Measurements from ENCODE around the gene TENT5C.
"Not testable (repeated sequence)": the region's sequence is repeated elsewhere in the genome, so short reads cannot be mapped to it uniquely, and the experiment has no call there.

The TENT5C gene

DNA sequence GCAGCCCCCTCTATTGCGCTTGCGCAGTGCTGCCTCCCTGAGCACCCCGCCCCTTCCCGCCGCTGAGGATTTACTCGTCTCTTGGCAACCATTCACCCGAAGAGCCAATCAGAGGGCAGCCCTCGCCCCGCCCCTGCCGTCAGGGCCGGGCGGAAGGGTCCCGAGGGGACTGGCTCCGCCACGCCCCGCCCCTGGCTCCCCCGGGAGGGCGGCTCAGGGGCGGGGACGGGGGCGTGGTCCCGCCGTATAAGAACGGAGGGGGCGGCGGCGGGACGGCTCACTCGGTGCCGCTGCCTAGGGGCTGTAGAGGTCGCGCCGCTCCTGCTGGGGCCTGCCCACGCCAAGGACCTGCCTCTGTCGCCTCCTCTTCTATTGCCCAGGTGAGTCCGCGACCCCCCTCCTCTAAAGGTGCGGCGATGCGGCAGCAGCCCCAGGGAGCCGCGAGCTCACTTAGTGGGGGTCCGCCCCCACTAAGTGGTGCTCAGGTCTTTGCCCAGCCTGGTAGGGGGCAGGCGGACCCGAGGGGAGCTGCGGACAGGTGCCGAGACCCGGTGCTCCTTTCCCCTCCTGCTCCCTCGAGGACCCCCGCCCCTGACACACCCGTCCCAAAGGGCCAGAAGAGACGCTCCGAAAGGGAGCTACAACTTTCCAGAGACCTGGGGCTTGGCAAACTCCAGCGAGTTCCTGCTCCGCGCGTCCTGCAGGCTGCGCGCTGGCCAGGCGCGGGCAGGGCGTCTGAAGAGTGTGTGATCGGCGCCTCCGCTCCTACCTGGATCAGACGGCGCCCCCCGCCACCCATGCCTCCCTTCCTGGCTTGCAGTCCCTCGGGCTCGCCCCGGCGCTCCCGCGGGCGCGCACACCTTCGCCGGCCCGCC is at the start of gene TENT5C:
Gene TENT5C, plus strand, starts transcription at position 275 of the 875 bp plus-strand sequence. CDS start 16,821 bp downstream, outside the sequence.
- CTCF ChIA-PET, result interaction anchor here (0.8 to 1.7 kb wide), 4 partner anchors 30 to 152 kb away, joined by 3 to 7 read pairs (median 4); no protein-coding TSS in a partner anchor

DNA sequence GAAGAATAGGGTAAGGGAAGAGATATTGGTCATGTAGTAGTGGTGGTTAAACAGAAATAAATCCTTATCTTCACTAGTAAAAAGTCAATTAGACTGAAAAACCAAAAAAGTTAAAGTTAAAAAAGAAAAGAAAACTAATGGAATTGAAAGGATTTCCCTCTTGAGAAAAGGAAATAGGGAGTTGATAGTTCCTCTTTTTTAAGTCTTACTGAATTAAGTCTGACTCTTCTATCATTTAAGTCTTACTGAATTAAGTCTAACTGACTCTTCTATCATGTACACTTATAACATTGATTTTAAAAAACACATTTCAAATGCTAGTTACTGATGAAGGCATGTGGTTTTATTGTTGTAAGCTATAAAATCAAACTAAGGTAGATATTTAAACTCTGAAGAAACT is 49.5 kb upstream of the TENT5C start:
- ChIA-PET POLR2A (no interaction called here), CTCF (interaction anchor here (1.6 kb wide), 2 partner anchors 21 to 198 kb away, joined by 4 to 7 read pairs; no protein-coding TSS in a partner anchor)
- DNase-seq (ENCODE audit: low read depth, low spot score), result no peak
- no peak overlapping the region for H3K4me3 ChIP-seq (ENCODE audit: low read depth, low read length)
- TF ChIP-seq, protein P1, sequence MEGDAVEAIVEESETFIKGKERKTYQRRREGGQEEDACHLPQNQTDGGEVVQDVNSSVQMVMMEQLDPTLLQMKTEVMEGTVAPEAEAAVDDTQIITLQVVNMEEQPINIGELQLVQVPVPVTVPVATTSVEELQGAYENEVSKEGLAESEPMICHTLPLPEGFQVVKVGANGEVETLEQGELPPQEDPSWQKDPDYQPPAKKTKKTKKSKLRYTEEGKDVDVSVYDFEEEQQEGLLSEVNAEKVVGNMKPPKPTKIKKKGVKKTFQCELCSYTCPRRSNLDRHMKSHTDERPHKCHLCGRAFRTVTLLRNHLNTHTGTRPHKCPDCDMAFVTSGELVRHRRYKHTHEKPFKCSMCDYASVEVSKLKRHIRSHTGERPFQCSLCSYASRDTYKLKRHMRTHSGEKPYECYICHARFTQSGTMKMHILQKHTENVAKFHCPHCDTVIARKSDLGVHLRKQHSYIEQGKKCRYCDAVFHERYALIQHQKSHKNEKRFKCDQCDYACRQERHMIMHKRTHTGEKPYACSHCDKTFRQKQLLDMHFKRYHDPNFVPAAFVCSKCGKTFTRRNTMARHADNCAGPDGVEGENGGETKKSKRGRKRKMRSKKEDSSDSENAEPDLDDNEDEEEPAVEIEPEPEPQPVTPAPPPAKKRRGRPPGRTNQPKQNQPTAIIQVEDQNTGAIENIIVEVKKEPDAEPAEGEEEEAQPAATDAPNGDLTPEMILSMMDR (IDR thresholded peaks at IDR 0.05; ENCODE audit: insufficient read depth, low read length, missing control alignments), result no peak

More for the DNA sequence above, at the start of gene TENT5C:
- TF ChIP-seq, protein P1 (IDR thresholded peaks at IDR 0.05; ENCODE audit: insufficient read depth, low read length, missing control alignments), result peak; percentile 2
- H3K4me3 ChIP-seq (ENCODE audit: low read depth, low read length), result peak within 1 kb of the TSS; percentile 76
- POLR2A ChIA-PET, result interaction anchor here (0.6 kb wide), 1 partner anchor 153 kb away, joined by 3 read pairs; no protein-coding TSS in a partner anchor
- DNase-seq (ENCODE audit: low read depth, low spot score), result peak; percentile 67

DNA sequence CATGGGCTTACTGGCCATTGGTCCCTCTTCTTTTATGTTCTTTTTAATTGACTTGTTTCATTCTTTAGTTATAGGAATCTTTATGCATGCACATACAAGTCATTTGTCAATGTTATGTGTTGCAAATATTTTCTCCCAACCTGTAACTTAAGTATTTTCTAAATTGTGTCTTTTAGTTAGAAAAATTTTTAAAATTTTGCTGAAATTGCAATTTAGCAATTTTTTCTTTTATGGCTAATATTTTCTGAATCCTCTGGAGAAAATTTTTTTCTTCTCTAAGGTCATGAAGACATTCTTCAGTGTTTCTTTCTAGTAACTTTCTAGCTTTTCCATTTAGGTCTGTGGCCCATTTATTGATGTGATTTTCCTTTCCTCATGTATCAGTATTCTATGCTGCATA is 48.9 kb upstream of the TENT5C start:
- TF ChIP-seq, protein P1 (IDR thresholded peaks at IDR 0.05; ENCODE audit: insufficient read depth, low read length, missing control alignments), result no peak
- CTCF ChIA-PET, result interaction anchor here (0.9 to 1.6 kb wide), 4 partner anchors 22 to 339 kb away, joined by 3 to 7 read pairs (median 4); no protein-coding TSS in a partner anchor
- H3K4me3 ChIP-seq (ENCODE audit: low read depth, low read length), result no peak overlapping the region
- no peak for DNase-seq (ENCODE audit: low read depth, low spot score)
- POLR2A ChIA-PET, result no interaction called here

DNA sequence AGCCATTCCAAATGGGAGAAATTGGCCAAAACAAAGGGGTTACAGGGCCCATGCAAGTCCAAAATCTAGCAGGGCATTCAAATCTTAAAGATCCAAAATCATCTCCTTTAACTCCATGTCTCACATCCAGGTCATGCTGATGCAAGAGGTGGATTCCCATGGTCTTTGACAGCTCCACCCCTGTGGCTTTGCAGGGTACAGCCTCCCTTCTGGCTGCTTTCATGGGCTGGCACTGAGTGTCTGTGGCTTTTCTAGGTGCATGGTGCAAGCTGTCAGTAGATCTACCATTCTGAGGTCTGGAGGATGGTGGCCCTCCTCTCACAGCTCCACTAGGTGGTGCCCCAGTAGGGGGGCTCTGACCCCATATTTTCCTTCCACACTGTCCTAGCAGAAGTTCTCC is 47.4 kb upstream of the TENT5C start:
- DNase-seq (ENCODE audit: low read depth, low spot score); POLR2A ChIA-PET; H3K4me3 ChIP-seq (ENCODE audit: low read depth, low read length): not testable (repeated sequence)
- CTCF ChIA-PET, result interaction anchor here (1.0 kb wide), 1 partner anchor 17 kb away, joined by 3 read pairs; no protein-coding TSS in a partner anchor

DNA sequence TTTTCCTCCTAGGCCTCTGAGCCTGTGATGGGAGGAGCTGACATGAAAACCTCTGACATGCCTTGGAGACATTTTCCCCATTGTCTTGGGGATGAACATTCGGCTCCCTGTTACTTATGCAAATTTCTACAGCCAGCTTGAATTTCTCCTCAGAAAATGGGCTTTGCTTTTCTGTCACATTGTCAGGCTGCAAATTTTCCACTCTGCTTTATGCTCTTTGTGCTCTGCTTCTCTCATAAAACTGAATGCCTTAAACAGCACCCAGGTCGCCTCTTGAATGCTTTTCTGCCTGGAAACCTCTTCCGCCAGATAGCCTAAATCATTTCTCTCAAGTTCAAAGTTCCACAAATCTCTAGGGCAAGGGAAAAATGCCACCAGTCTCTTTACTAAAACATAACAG is 46.7 kb upstream of the TENT5C start:
- no peak for DNase-seq (ENCODE audit: low read depth, low spot score)
- H3K4me3 ChIP-seq (ENCODE audit: low read depth, low read length), result no peak overlapping the region
- CTCF ChIA-PET, result interaction anchor here (1.0 kb wide), 1 partner anchor 16 kb away, joined by 3 read pairs; no protein-coding TSS in a partner anchor
- TF ChIP-seq, protein P1 (IDR thresholded peaks at IDR 0.05; ENCODE audit: insufficient read depth, low read length, missing control alignments), result no peak
- POLR2A ChIA-PET, result no interaction called here

DNA sequence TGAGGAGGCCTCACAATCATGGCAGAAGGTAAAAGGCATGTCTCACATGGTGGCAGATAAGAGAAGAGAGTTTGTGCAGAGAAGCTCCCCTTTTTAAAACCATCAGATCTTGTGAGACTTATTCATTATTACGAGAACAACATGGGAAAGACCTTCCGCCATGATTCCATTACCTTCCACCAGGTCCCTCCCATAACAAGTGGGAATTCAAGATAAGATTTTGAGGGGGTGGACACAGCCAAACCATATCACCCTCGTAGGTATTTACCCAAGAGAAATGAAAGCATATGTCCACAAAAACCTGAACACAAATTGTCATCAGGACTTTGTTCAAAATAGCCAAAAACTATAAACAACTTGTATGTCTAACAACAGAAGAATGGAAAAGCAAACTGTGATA is 45.9 kb upstream of the TENT5C start:
- no peak overlapping the region for H3K4me3 ChIP-seq (ENCODE audit: low read depth, low read length)
- CTCF ChIA-PET, result interaction anchor here (1.1 kb wide), 1 partner anchor 25 kb away, joined by 4 read pairs; no protein-coding TSS in a partner anchor

More for the DNA sequence above, 45.9 kb upstream of the TENT5C start:
- DNase-seq (ENCODE audit: low read depth, low spot score), result no peak
- POLR2A ChIA-PET, result no interaction called here
- TF ChIP-seq, protein P1 (IDR thresholded peaks at IDR 0.05; ENCODE audit: insufficient read depth, low read length, missing control alignments), result no peak

Measured in AG04449 (cell line).